WTC11 (cell line): ENCODE results near the gene GNRH2. TPM values are rescaled to one million over a fixed set of nuclear protein-coding genes. Genes with fewer than 3 reads are reported as not detected.

Experiments
- ATAC-seq: fragments of 200-7000 bp; cut with Tn5 transposase; 2 replicates; pipeline ENCODE4 v1.10.0; 2021; ENCODE audit warnings: mild to moderate bottlenecking, moderate library complexity
- CTCF ChIA-PET: fragments of 300-600 bp; sonication (Branson Sonifier 250); formaldehyde crosslinking; loops from one replicate; lab custom pipeline; 2021; ENCODE audit warnings: antibody characterized with exemption; lab: Charles Lee
- POLR2A ChIA-PET: fragments of 350-600 bp; sonication (Branson Sonifier 250); formaldehyde crosslinking; loops from one replicate; lab custom pipeline; 2021; ENCODE audit warnings: antibody characterized with exemption; lab: Charles Lee
- DNase-seq: peaks from one replicate; pipeline ENCODE4 v3.0.0; 2021; ENCODE audit warnings: low spot score
- H3K27ac Mint-ChIP-seq: 2 replicates; pipeline ENCODE4 v1.8.0; 2021; ENCODE audit warnings: mixed read lengths
- H3K27me3 Mint-ChIP-seq: 2 replicates; pipeline ENCODE4 v1.8.0; 2021; ENCODE audit warnings: low read depth, mild to moderate bottlenecking, moderate library complexity, mixed read lengths
- H3K36me3 Mint-ChIP-seq: 2 replicates; pipeline ENCODE4 v1.8.0; 2021; ENCODE audit warnings: mixed read lengths
- H3K4me1 Mint-ChIP-seq: 2 replicates; pipeline ENCODE4 v1.8.0; 2022; ENCODE audit warnings: mixed read lengths
- H3K4me3 Mint-ChIP-seq: 2 replicates; pipeline ENCODE4 v1.8.0; 2021; ENCODE audit warnings: mild to moderate bottlenecking, moderate library complexity, mixed read lengths
- H3K9me3 Mint-ChIP-seq: 2 replicates; pipeline ENCODE4 v1.8.0; 2021; ENCODE audit warnings: mixed read lengths
- ARID4B ChIP-seq: sonication (generic); formaldehyde crosslinking; IDR thresholded peaks from 2 replicates; pipeline ENCODE4 v1.8.0; 2023; ENCODE audit warnings: missing genetic modification reagents, mild to moderate bottlenecking, borderline replicate concordance
- ATF3 ChIP-seq: sonication (generic); formaldehyde crosslinking; conservative IDR thresholded peaks from 2 replicates; pipeline ENCODE4 v1.8.1; 2022; ENCODE audit warnings: mild to moderate bottlenecking, missing genetic modification reagents
- E2F4 ChIP-seq: sonication (generic); formaldehyde crosslinking; IDR thresholded peaks from 2 replicates; pipeline ENCODE4 v1.8.1; 2022; ENCODE audit warnings: low read depth, mild to moderate bottlenecking, moderate library complexity, missing genetic modification reagents, borderline replicate concordance
- E2F5 ChIP-seq: sonication (generic); formaldehyde crosslinking; IDR thresholded peaks from 2 replicates; pipeline ENCODE4 v1.8.1; 2022; ENCODE audit warnings: mild to moderate bottlenecking, moderate library complexity, missing genetic modification reagents
- EMX1 ChIP-seq: fragments of 250-450 bp; sonication (Bioruptor Pico); IDR thresholded peaks from 2 replicates; pipeline ENCODE4 v1.8.0; 2021; ENCODE audit warnings: mild to moderate bottlenecking
- ERG ChIP-seq: fragments of 250-450 bp; sonication (Bioruptor Pico); IDR thresholded peaks from 2 replicates; pipeline ENCODE4 v1.8.0; 2021; ENCODE audit warnings: mild to moderate bottlenecking
- GRHL2 ChIP-seq: fragments of 250-450 bp; sonication (Bioruptor Pico); IDR thresholded peaks from 2 replicates; pipeline ENCODE4 v1.8.0; 2022; ENCODE audit warnings: mild to moderate bottlenecking, moderate library complexity; ENCODE audit not compliant: insufficient replicate concordance, severe bottlenecking
- NR2C2 ChIP-seq: sonication (generic); formaldehyde crosslinking; IDR thresholded peaks from 2 replicates; pipeline ENCODE4 v1.8.0; 2022; ENCODE audit warnings: mild to moderate bottlenecking, missing genetic modification reagents
- SP1 ChIP-seq: sonication (generic); formaldehyde crosslinking; conservative IDR thresholded peaks from 2 replicates; pipeline ENCODE4 v1.8.1; 2022; ENCODE audit warnings: missing genetic modification reagents
- USF1 ChIP-seq: sonication (generic); formaldehyde crosslinking; IDR thresholded peaks from 2 replicates; pipeline ENCODE4 v1.8.0; 2022; ENCODE audit warnings: mild to moderate bottlenecking, missing genetic modification reagents
- ZBTB43 ChIP-seq: sonication (generic); formaldehyde crosslinking; IDR thresholded peaks from 2 replicates; pipeline ENCODE4 v1.8.1; 2023; ENCODE audit warnings: mild to moderate bottlenecking, missing genetic modification reagents
- ZMAT4 ChIP-seq: fragments of 250-450 bp; sonication (Bioruptor Pico); IDR thresholded peaks from 2 replicates; pipeline ENCODE4 v1.9.0; 2021; ENCODE audit warnings: mild to moderate bottlenecking
- ZNF232 ChIP-seq: sonication (generic); formaldehyde crosslinking; IDR thresholded peaks from 2 replicates; pipeline ENCODE4 v1.8.0; 2022; ENCODE audit warnings: mild to moderate bottlenecking, missing genetic modification reagents
- ZNF425 ChIP-seq: fragments of 250-450 bp; sonication (Bioruptor Pico); conservative IDR thresholded peaks from 2 replicates; pipeline ENCODE4 v1.9.0; 2021; ENCODE audit warnings: mild to moderate bottlenecking
- ZNF671 ChIP-seq: fragments of 250-450 bp; sonication (Bioruptor Pico); IDR thresholded peaks from 2 replicates; pipeline ENCODE4 v1.8.0; 2021; ENCODE audit warnings: mild to moderate bottlenecking
- ZSCAN18 ChIP-seq: fragments of 250-450 bp; sonication (Bioruptor Pico); IDR thresholded peaks from 2 replicates; pipeline ENCODE4 v2.1.2; 2022; ENCODE audit warnings: mild to moderate bottlenecking, moderate library complexity
- total RNA-seq: library from RNA; stranded (reverse); gene quantifications from 3 replicates; pipeline ENCODE4 v1.2.3, GENCODE V29; 2021

Gene GNRH2
- total RNA-seq, 1 experiment from 2014 or later, result 1.1 TPM

GRCh38 chr20:3085571-3086072, 42.2 kb downstream of the GNRH2 start:
- ChIA-PET POLR2A (no interaction called here), CTCF (interaction anchor here (1.0 to 2.2 kb wide), 2 partner anchors 8 to 32 kb away, joined by 3 to 5 read pairs; no protein-coding TSS in a partner anchor)
- Mint-ChIP-seq H3K27ac (no peak overlapping the region), H3K4me3 (no peak overlapping the region), H3K36me3 (no peaks in the 10 kb centered on the region), H3K27me3 (peaks cover 40% of the 10 kb centered on the region), H3K4me1 (peaks cover 7% of the 10 kb centered on the region), H3K9me3 (peaks cover 3% of the 10 kb centered on the region)
- no peak for ATAC-seq
- TF ChIP-seq ZNF671 (no peak), ERG (CRISPR knock-in tag) (no peak), ATF3 (CRISPR knock-in tag) (no peak), GRHL2 (no peak), ARID4B (CRISPR knock-in tag) (no peak), ZBTB43 (CRISPR knock-in tag) (no peak), USF1 (no peak), ZSCAN18 (no peak), ZNF425 (no peak), ZNF232 (no peak), E2F4 (CRISPR knock-in tag) (no peak), SP1 (CRISPR knock-in tag) (no peak), EMX1 (CRISPR knock-in tag) (no peak), ZMAT4 (CRISPR knock-in tag) (no peak), NR2C2 (no peak), E2F5 (no peak)
- no peak for DNase-seq
